Loucy (cell line): Measurements from ENCODE around the gene KIF23.

Experiments
- H2AFZ ChIP-seq: fragments of 200-600 bp; sonication (generic); 2 replicates; pipeline ENCODE4 v1.6.0; 2016; ENCODE audit warnings: antibody characterized with exemption, mild to moderate bottlenecking, low read length, moderate library complexity
- H3F3A ChIP-seq: fragments of 200-600 bp; 2 replicates; pipeline ENCODE4 v1.6.0; 2016; ENCODE audit warnings: antibody characterized with exemption, low read depth, mild to moderate bottlenecking
- H3K27me3 ChIP-seq: fragments of 200-600 bp; sonication (generic); 2 replicates; pipeline ENCODE4 v1.6.1; 2014; ENCODE audit warnings: low read length, mild to moderate bottlenecking; ENCODE audit not compliant: insufficient read depth, poor library complexity, severe bottlenecking
- H3K36me3 ChIP-seq: fragments of 200-600 bp; sonication (generic); 2 replicates; pipeline ENCODE4 v1.6.1; 2016; ENCODE audit warnings: low read length; ENCODE audit not compliant: insufficient read depth
- H3K4me1 ChIP-seq: fragments of 200-600 bp; sonication (generic); 2 replicates; pipeline ENCODE4 v1.5.1; 2014; ENCODE audit warnings: low read length, mild to moderate bottlenecking; ENCODE audit not compliant: insufficient read depth, poor library complexity, severe bottlenecking
- H3K4me2 ChIP-seq: fragments of 200-600 bp; sonication (generic); 2 replicates; pipeline ENCODE4 v1.6.0; 2014; ENCODE audit warnings: antibody characterized with exemption, low read length, low read depth, mild to moderate bottlenecking; ENCODE audit not compliant: poor library complexity, severe bottlenecking
- H3K4me3 ChIP-seq: fragments of 200-600 bp; sonication (generic); 2 replicates; pipeline ENCODE4 v1.5.1; 2014; ENCODE audit warnings: low read length, mild to moderate bottlenecking, mixed read lengths; ENCODE audit not compliant: poor library complexity, severe bottlenecking
- H3K79me2 ChIP-seq: fragments of 200-600 bp; sonication (generic); 2 replicates; pipeline ENCODE4 v1.6.1; 2014; ENCODE audit warnings: low read length; ENCODE audit not compliant: insufficient read depth
- H3K9ac ChIP-seq: fragments of 200-600 bp; sonication (generic); 2 replicates; pipeline ENCODE4 v1.6.0; 2014; ENCODE audit warnings: mild to moderate bottlenecking, low read depth, low read length, moderate library complexity; ENCODE audit not compliant: poor library complexity, severe bottlenecking
- H3K9me2 ChIP-seq: fragments of 200-600 bp; sonication (generic); replicated peaks from 2 replicates; pipeline ENCODE4 v1.6.1; 2016; ENCODE audit warnings: low read depth, low read length, mixed read lengths
- H3K9me3 ChIP-seq: fragments of 200-600 bp; sonication (generic); 2 replicates; pipeline ENCODE4 v1.6.1; 2014; ENCODE audit warnings: mild to moderate bottlenecking, antibody characterized with exemption, low read length, low read depth; ENCODE audit not compliant: insufficient read depth
- H4K20me1 ChIP-seq: fragments of 200-600 bp; sonication (generic); 2 replicates; pipeline ENCODE4 v1.6.0; 2014; ENCODE audit warnings: antibody characterized with exemption, low read length, mild to moderate bottlenecking; ENCODE audit not compliant: insufficient read depth, poor library complexity, severe bottlenecking
- EZH2phosphoT487 ChIP-seq: fragments of 200-600 bp; IDR thresholded peaks from 2 replicates; pipeline ENCODE4 v1.6.1; 2018; ENCODE audit warnings: antibody characterized with exemption, mild to moderate bottlenecking, moderate library complexity, borderline replicate concordance
- TF ChIP-seq, protein P1 (sequence below): fragments of 200-600 bp; sonication (generic); conservative IDR thresholded peaks from 2 replicates; pipeline ENCODE4 v1.5.1; 2014; ENCODE audit warnings: mild to moderate bottlenecking, antibody characterized with exemption, low read length

KIF23 gene

DNA sequence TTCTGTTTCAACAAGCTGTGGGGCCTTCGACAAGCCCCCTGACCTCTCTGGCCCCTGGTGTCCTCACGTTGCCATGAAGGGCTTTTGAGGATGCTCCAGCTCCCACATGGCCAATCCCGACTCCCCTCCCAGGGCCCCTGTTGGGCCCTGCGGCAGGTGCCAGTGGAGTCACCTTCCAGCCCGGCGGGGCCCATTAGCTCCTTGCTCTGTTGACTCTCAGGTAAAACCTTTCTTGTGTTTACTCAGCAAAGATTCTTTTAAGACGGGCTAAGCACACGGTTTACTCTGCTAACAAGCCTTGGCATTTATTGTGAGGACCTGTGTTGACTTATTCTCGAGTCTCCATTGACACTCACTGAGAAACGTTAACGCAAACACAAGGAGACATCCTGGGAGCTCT, 53.5 kb downstream of the KIF23 start:
- Histone ChIP-seq H3K9me2 (no peaks in the 10 kb centered on the region), H4K20me1 (no peaks in the 10 kb centered on the region), H3K36me3 (no peaks in the 10 kb centered on the region), H3K79me2 (no peaks in the 10 kb centered on the region), H3K9me3 (no peaks in the 10 kb centered on the region), H3K4me1 (peaks cover 38% of the 10 kb centered on the region), H3K4me3 (no peak overlapping the region), H3F3A (peaks cover 5% of the 10 kb centered on the region; the same call in 1 of the 2 replicates), H2AFZ (no peak overlapping the region; the same call in 1 of the 2 replicates), H3K4me2 (peak overlapping the region; percentile 53), H3K27me3 (no peaks in the 10 kb centered on the region), H3K9ac (no peak overlapping the region)
- TF ChIP-seq, protein P1, sequence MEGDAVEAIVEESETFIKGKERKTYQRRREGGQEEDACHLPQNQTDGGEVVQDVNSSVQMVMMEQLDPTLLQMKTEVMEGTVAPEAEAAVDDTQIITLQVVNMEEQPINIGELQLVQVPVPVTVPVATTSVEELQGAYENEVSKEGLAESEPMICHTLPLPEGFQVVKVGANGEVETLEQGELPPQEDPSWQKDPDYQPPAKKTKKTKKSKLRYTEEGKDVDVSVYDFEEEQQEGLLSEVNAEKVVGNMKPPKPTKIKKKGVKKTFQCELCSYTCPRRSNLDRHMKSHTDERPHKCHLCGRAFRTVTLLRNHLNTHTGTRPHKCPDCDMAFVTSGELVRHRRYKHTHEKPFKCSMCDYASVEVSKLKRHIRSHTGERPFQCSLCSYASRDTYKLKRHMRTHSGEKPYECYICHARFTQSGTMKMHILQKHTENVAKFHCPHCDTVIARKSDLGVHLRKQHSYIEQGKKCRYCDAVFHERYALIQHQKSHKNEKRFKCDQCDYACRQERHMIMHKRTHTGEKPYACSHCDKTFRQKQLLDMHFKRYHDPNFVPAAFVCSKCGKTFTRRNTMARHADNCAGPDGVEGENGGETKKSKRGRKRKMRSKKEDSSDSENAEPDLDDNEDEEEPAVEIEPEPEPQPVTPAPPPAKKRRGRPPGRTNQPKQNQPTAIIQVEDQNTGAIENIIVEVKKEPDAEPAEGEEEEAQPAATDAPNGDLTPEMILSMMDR = no peak
- TF ChIP-seq EZH2phosphoT487 = no peak

DNA sequence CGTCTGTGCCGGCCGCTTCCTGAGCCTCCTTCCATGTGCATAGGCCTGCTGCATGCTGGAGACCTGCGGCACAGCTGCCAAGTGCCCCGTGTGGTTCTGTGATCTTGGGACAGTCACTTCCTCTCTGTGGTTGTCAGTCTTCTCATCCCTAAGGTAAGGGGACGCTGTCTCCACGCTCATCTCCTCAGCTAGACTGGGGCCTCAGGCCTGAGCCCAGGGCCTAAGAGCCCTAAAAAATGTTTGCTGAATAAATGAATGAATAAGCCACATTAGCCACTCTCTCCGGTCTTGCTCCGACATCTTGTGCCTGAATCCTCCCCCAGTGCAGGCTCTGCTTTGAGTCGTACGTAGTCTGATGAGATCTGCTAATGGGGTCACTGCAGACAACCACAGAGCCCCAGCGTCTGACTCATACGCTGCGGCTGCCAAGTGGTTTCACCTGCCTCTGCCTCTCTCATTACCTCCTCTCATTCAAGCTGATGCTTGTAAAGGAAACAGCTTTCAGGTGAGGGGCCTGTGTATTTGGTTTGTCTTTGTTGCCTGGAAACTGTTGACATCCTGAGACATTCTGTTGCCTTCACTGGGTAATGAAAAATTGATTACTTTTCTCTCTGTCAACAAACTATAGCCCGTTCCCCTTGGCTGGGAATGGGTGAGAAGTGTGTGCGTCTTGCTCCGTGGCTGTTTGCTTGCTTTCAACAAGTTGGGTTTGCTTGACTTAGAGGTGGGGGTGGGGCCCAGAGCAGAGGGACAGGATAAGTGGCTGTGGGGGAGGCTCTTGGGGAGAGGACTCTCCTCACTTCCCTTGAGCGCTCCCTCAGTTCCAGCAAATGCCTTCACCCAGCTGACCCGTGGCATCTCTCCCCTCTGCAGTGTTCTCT, 54.3 kb downstream of the KIF23 start:
- no peaks in the 10 kb centered on the region for H3K79me2 ChIP-seq
- H3K36me3 ChIP-seq = no peaks in the 10 kb centered on the region
- TF ChIP-seq, protein P1 = no peak
- TF ChIP-seq EZH2phosphoT487 = no peak
- no peaks in the 10 kb centered on the region for H3K27me3 ChIP-seq
- peaks cover 5% of the 10 kb centered on the region; the same call in 1 of the 2 replicates for H3F3A ChIP-seq
- H3K9me2 ChIP-seq = no peaks in the 10 kb centered on the region
- no peaks in the 10 kb centered on the region for H4K20me1 ChIP-seq
- no peak overlapping the region for H2AFZ ChIP-seq
- no peaks in the 10 kb centered on the region for H3K9me3 ChIP-seq
- peaks cover 32% of the 10 kb centered on the region for H3K4me1 ChIP-seq
- peak overlapping the region; percentile 32 for H3K4me3 ChIP-seq
- H3K9ac ChIP-seq = no peak overlapping the region
- H3K4me2 ChIP-seq = peak overlapping the region; percentile 53

DNA sequence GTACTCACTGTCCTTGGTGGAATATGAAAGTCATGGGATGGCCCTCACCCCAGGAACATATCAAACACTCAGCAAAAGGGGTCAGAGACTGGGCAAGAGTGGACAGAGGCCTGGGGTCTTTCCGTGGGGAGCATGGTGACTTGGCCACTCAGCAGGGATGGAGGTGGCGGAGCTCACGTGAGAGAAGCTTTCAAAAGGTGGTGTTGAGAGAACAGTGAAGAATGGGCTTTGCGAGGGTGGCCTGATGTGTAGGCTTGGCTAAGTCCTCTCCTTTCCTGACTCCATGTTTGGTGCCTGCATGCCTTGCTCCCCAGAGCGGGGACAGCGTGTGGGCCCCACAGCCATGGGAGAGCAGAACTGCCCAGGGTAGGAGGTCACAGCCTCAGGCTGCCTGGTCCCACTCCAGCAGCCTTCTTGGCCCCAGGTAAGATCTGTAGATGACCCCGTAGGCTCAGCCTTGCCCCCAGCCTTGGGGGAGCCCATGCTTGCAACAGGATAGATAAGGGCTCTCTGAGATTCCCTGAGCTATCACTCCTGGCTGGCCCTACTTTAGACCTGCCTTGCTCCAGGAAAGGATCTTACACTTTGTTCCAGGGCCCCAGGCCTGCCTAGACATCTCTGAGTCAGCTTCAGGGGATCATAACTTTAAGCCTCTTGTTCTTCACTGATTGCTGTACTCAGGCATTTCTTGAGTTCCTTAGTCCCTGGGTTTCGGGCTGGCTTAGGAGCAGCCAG, 55.5 kb downstream of the KIF23 start:
- H3K9ac ChIP-seq = no peak overlapping the region
- no peaks in the 10 kb centered on the region for H4K20me1 ChIP-seq
- H3K36me3 ChIP-seq = no peaks in the 10 kb centered on the region
- H3K79me2 ChIP-seq = no peaks in the 10 kb centered on the region
- H3F3A ChIP-seq = peaks cover 5% of the 10 kb centered on the region; the same call in 1 of the 2 replicates
- H3K9me2 ChIP-seq = no peaks in the 10 kb centered on the region
- H3K27me3 ChIP-seq = no peaks in the 10 kb centered on the region
- no peak overlapping the region for H3K4me3 ChIP-seq
- no peaks in the 10 kb centered on the region for H3K9me3 ChIP-seq
- TF ChIP-seq, protein P1 = no peak
- no peak for TF ChIP-seq EZH2phosphoT487
- peak overlapping the region; percentile 53 for H3K4me2 ChIP-seq
- H2AFZ ChIP-seq = no peak overlapping the region
- peaks cover 28% of the 10 kb centered on the region for H3K4me1 ChIP-seq
